Aorta (tissue), 5 donors: ENCODE measurements around the gene HOXB3. TPM values are rescaled to one million over a fixed set of nuclear protein-coding genes. Genes with fewer than 3 reads are reported as not detected.
"Not testable (repeated sequence)": the region's sequence is repeated elsewhere in the genome, so short reads cannot be mapped to it uniquely, and the experiment has no call there.

Experiments used
- ATAC-seq: fragments of 200-7000 bp; cut with Tn5 transposase; one replicate; pipeline ENCODE4 v1.9.1; 2022; ENCODE audit warnings: moderate library complexity; ENCODE audit not compliant: low FRiP score
- DNase-seq, 2 donors: peaks; one replicate each; pipeline ENCODE4 v3.0.0-alpha.2; 2020
- H3K27ac ChIP-seq, 2 donors: one replicate each; pipeline ENCODE4 v1.5.1; 2013; ENCODE audit warnings: low read length in 2 of 2, mild to moderate bottlenecking in 2 of 2, moderate library complexity in 2 of 2, control low read depth in 1 of 2, inconsistent platforms in 1 of 2, low read depth in 1 of 2
- H3K27me3 ChIP-seq, 2 donors: one replicate each; pipeline ENCODE4 v1.6.1; 2013; ENCODE audit warnings: control low read depth in 1 of 2, low read length in 1 of 2, mild to moderate bottlenecking in 1 of 2, moderate library complexity in 1 of 2; ENCODE audit not compliant: insufficient read depth in 2 of 2, control insufficient read depth in 1 of 2
- H3K36me3 ChIP-seq, 2 donors: one replicate each; pipeline ENCODE4 v1.6.1; 2013; ENCODE audit warnings: control low read depth in 1 of 2, low read length in 1 of 2, mild to moderate bottlenecking in 1 of 2; ENCODE audit not compliant: insufficient read depth in 2 of 2, control insufficient read depth in 1 of 2
- H3K4me1 ChIP-seq, 2 donors: one replicate each; pipeline ENCODE4 v1.6.1; 2013; ENCODE audit warnings: low read length in 2 of 2, control low read depth in 1 of 2, mild to moderate bottlenecking in 1 of 2, moderate library complexity in 1 of 2; ENCODE audit not compliant: insufficient read depth in 2 of 2, control insufficient read depth in 1 of 2
- H3K4me3 ChIP-seq, 2 donors: one replicate each; pipeline ENCODE4 v1.5.1; 2013; ENCODE audit warnings: low read length in 2 of 2, control low read depth in 1 of 2, mild to moderate bottlenecking in 1 of 2
- H3K9me3 ChIP-seq: one replicate; pipeline ENCODE4 v1.6.1; 2013; ENCODE audit warnings: mild to moderate bottlenecking, low read length; ENCODE audit not compliant: control insufficient read depth
- WGBS, 2 donors: extraction: QIAGEN DNeasy Blood & Tissue Kit; methylation state at CpG; one replicate each; pipeline ENCODE4 v1.1.7; 2013; 5-methylcytosine and 5-hydroxymethylcytosine counted together
- intact Hi-C, 2 donors: fragments of 100-400 bp; cut with DNase I; formaldehyde crosslinking; loops; one replicate each; pipeline versions ENCODE4 v1.14.2 to v1.15.0; 2022
- polyA plus RNA-seq, 2 donors: library from polyadenylated mRNA; stranded (reverse); fragments of 200-250 nt; gene quantifications; one replicate each; pipeline ENCODE4 v1.2.3, GENCODE V29; 2013
- total RNA-seq, 2 donors: library from RNA; stranded (reverse); fragmentation: NEBNext Ultra II Directional; extraction: Animal tissue kit (Norgen Biotek cat#: 25700); gene quantifications; one replicate each; pipeline ENCODE4 v1.2.1, GENCODE V29; 2021
- donor health status: healthy with polysubstance abuse.
- donor health status: Bipolar disorder and iron deficiency.
- donor health status: DM: no; HTN: no; CAD: no.
- donor health status: DM: no; HTN: no; CAD: no.
- donor health status: DM: yes; HTN: yes; CAD: no.

HOXB3 gene
- total and polyA plus RNA-seq, 4 donors: 2.4 to 62.9 (median 25.3) TPM

DNA sequence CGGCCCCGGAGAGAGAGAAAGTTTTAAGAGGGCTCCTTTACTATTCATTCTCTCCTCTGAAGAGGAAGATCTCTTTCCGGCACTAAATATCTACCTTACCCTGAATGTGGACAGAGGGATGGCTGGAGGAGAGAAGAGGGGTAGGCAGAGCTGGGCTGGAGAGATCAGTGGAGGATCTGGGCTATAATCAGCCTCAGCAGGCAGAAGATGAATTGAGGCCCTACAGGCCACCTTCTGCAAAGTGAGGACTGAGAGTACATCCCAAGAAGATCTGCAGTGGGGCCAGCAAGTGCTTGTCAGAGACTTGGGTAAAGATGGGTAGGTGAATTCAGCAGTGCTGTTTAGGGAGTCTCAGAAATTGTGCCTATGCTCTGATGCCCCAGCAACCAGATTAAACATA is 52.7 kb downstream of the HOXB3 start:
- WGBS, 2 donors: 96% methylated on average over 3 of the region's 3 CpGs
- ATAC-seq: no peak
- H3K27me3 ChIP-seq: no peaks in the 10 kb centered on the region

DNA sequence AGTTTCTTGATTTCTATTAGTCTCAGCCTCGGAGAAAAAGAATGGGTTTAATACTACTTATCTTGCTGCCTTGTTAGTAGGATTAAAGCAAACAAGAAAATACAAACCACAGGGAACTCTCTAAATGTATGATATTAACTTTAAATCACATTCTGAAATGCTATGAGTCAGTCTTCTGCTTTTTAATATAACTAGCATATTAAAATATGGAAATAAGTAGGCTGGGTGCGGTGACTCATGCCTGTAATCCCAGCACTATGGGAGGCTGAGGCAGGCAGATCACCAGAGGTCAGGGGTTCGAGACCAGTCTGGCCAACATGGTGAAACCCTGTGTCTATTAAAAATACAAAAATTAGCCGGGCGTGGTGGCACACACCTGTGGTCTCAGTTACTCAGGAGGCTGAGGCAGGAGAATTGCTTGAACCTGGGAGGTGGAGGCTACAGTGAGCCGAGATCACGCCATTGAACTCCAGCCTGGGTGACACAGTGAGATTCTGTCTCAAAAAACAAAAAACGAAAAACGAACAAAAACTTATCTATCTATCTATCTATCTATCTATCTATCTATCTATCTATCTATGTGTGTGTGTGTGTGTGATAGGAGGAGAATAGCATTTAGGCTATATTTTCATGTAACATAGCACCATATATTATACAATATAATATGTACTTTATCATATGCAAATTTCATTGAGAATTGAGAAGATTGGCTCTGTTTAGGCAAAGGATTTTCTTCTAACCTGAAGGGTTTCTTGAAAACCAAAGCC is 54.1 kb downstream of the HOXB3 start:
- ATAC-seq, H3K9me3 ChIP-seq, H3K27ac ChIP-seq, H3K4me1 ChIP-seq, H3K27me3 ChIP-seq, intact Hi-C loops, H3K36me3 ChIP-seq, DNase-seq, H3K4me3 ChIP-seq: not testable (repeated sequence)
- 95 to 97% methylated on average over 9 of the region's 9 CpGs for WGBS, 2 donors

More for the DNA sequence above, 52.7 kb downstream of the HOXB3 start:
- intact Hi-C loops: no loop called here
- Histone ChIP-seq H3K36me3 (no peaks in the 10 kb centered on the region), H3K4me1 (no peaks in the 10 kb centered on the region), H3K9me3 (no peaks in the 10 kb centered on the region), H3K27ac (no peak overlapping the region), H3K4me3 (no peak overlapping the region)
- no peak for DNase-seq

DNA sequence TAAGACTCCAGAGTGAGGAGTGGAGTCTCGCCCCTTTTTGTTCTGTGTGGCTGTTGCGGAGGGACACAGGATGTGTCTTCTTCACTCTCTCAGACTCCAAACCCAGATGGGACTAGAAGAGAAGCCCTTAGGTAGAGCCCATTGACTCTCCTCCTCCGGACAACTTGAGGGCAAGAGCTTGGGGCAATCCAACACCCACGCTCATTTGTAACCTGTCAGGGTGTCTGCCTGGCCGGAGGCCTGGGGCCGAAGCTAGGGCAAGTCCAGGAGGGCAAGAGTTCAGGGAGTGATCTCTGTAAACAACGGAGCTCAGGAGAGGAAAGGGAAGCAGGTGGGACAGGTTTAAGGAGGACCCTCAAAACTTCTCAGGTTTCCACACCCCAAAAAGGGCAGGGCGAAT is 57.8 kb downstream of the HOXB3 start:
- H3K9me3 ChIP-seq: no peaks in the 10 kb centered on the region
- ATAC-seq (no peak), DNase-seq (no peak)
- H3K27ac ChIP-seq: no peak overlapping the region
- no peaks in the 10 kb centered on the region for H3K27me3 ChIP-seq
- WGBS, 2 donors: 92 to 98% methylated on average over 8 of the region's 8 CpGs
- intact Hi-C loops: no loop called here
- no peaks in the 10 kb centered on the region for H3K36me3 ChIP-seq
- H3K4me1 ChIP-seq: no peaks in the 10 kb centered on the region
- H3K4me3 ChIP-seq: no peak overlapping the region

DNA sequence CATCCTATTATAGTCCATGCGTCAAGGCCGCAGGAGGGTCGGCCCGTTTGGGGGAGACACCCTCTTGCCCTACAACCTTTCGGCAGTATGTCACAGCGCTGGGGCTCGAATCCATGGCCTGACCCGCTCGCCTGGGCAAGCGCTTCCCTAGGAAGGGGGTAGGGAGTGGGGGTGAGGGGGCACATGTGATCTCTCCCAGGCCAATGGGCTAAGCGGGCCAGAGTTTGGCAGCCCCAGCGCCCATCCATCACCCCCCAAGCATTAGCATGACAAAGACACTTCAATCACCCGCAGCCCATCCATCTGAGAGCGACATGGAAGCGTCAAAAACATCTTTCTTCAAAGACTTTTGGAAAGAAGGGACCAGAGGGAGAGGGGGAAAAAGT is 59.2 kb downstream of the HOXB3 start, which contains the start of gene HOXB1:
HOXB1 (minus strand) TSS at position 125 of the 386 bp plus-strand sequence; CDS start at position 18, 107 bp downstream.
- 83 to 89% methylated on average over 15 of the region's 15 CpGs for WGBS, 2 donors
- Histone ChIP-seq H3K36me3 (no peaks in the 10 kb centered on the region), H3K4me3 (no peak within 1 kb of the TSS), H3K27me3 (no peaks in the 10 kb centered on the region), H3K27ac (no peak within 1 kb of the TSS), H3K4me1 (no peaks in the 10 kb centered on the region), H3K9me3 (no peaks in the 10 kb centered on the region)
- intact Hi-C loops: no loop called here
- DNase-seq: no peak
- no peak for ATAC-seq

DNA sequence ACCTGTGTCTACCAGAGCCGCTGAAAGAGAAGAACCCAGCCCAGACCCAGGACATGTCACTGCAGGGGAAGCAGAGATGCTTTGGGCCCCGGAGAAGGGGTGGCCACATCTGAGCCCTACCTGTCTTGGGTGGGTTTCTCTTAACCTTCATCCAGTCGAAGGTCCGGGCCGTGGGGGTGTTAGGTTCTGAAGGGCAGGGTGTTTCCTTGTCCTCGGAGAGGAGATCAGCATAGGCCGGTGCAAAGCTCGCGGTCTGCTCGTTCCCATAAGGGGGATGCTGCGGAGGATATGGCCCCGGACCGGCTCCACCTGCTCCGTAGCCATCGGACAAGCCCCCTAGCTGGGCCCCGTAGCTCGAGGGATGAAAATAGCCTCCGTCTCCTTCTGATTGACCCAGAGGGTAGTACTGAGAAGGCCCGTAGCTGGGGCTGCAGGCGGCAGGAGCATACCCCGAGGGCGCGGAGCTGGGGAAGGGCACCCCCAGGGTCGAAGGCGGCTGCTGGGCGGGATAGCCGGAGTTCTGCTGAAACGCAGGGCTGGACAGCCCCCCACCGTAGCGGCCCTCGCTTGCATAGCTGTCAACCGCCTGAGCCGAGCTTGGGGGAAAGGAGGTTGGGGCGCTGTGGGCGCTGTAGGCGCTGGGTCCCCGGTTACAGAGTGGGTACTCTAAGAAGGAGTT is 59.7 kb downstream of the HOXB3 start:
- Histone ChIP-seq H3K36me3 (no peaks in the 10 kb centered on the region), H3K27me3 (no peaks in the 10 kb centered on the region), H3K9me3 (no peaks in the 10 kb centered on the region), H3K4me3 (no peak overlapping the region), H3K27ac (no peak overlapping the region), H3K4me1 (no peaks in the 10 kb centered on the region)
- intact Hi-C loops: no loop called here
- ATAC-seq (no peak), DNase-seq (no peak)
- 73 to 84% methylated on average over 37 of the region's 37 CpGs for WGBS, 2 donors

DNA sequence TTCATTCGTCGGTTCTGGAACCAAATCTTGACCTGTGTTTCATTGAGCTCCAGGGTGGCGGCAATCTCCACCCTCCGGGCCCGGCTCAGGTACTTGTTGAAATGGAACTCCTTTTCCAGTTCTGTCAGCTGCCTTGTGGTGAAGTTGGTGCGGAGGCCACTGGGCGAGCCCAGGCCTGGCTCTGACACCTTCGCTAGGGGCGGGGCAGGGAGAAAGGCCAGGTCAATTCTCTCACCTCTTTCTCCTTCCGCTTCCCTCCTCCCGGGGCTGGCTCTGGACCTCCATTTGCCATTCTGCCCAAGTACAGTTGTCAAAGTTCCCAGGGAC is 60.4 kb downstream of the HOXB3 start:
- ATAC-seq (no peak), DNase-seq (no peak)
- Histone ChIP-seq H3K4me1 (no peaks in the 10 kb centered on the region), H3K27ac (no peak overlapping the region), H3K36me3 (no peaks in the 10 kb centered on the region), H3K9me3 (no peaks in the 10 kb centered on the region), H3K4me3 (no peak overlapping the region), H3K27me3 (no peaks in the 10 kb centered on the region)
- WGBS, 2 donors: 95% methylated on average over 11 of the region's 11 CpGs
- intact Hi-C loops: no loop called here

DNA sequence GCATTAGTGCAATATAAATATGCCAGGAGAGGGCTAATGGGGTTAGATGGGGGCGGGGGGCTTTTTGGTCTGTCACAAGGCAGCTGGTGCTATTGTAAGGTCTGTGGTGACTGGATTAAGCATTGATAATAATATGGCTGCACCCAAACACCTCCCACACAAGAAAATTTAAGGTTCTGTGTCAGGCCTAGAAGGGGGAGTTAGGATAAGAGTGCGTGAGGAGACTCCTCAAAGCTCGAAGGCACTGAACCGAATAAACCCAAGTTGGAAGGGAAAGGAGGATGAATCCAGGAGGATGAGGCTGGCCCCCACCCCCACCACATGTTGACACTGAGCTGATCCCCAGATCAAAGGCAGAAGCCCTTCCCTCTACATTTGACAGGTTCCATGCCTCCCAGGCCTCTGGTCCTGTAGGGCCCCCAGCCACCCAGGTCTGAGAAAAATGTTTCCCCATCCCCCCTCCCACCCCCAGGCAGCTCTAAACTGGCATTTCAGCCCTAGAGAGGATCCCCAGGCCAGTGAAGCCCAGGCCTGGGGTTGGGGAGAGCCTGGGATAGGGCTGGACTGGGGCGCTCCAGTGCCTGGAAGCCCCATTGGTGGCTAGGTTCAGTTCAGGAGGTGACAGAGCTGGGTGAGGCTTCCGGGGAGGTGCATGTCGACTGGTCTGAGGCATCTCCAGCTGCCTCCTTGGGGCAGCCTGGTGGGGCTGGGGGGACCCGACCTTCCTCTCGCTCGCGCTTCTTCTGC is 60.9 kb downstream of the HOXB3 start:
- ATAC-seq (no peak), DNase-seq (no peak)
- Histone ChIP-seq H3K27me3 (no peaks in the 10 kb centered on the region), H3K4me1 (no peaks in the 10 kb centered on the region), H3K36me3 (no peaks in the 10 kb centered on the region), H3K4me3 (no peak overlapping the region), H3K9me3 (no peaks in the 10 kb centered on the region), H3K27ac (no peak overlapping the region)
- WGBS, 2 donors: 94 to 97% methylated on average over 11 of the region's 11 CpGs
- intact Hi-C loops: no loop called here

DNA sequence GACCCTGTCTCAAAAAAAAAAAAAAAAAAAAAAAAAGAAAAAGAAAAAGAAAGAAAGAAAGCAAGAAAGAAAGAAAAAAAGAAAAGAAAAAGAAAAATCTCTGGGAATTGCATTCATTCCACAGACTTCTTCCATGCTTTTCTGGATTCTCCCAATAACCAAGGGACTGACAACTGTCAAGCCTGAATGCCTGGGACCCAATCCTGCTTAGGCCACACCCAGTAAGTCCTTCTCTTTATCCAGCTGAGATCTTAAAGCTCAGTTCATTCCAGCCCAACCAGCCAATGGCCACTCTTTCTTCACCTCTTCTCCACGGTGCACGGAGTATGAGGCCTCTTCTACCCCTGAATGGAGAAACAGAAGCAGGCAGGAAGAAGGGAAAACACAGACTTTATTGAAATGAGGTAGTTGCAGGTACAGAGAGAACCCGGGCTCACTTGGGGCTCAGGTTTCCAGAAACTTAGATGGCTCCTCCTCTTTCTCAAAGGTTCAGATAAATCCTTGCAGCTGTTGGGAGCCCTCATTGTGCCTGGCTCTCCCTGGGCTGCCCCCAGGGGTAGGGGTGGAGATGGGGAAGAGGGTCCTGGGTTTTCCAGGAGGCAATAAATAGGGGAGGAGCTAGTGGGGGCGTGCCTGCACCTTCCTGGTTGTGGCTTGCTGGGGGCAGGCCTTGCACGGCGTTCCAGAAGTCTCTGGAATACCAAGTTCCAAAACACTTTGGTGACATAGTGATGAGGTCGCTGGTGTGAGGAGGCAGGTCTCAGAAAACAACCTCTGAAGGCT is 61.7 kb downstream of the HOXB3 start:
- Histone ChIP-seq H3K36me3 (no peaks in the 10 kb centered on the region), H3K4me1 (no peaks in the 10 kb centered on the region), H3K9me3 (no peaks in the 10 kb centered on the region), H3K4me3 (no peak overlapping the region), H3K27ac (no peak overlapping the region), H3K27me3 (no peaks in the 10 kb centered on the region)
- intact Hi-C loops: no loop called here
- 85 to 88% methylated on average over 7 of the region's 7 CpGs for whole genome bisulfite sequencing, 2 donors
- no peak for ATAC-seq
- DNase-seq: no peak
